ENCODE measurements around the gene MFSD6.
A peak's percentile ranks its signal among the peaks of the same experiment; 100 is the strongest.
"Not testable (repeated sequence)": the region's sequence is repeated elsewhere in the genome, so short reads cannot be mapped to it uniquely, and the experiment has no call there.

Gene MFSD6

GRCh38 chr2:190406805-190407204 lies 1.4 kb upstream of the MFSD6 start:
- no peak for DNase-seq

GRCh38 chr2:190407246-190407661 lies 901 bp upstream of the MFSD6 start:
- DNase-seq, result no peak

- DNase-seq, result no peak
Measured at GRCh38 chr2:190408538-190409271, 550 bp downstream of the MFSD6 start.

- DNase-seq, result no peak
Measured at GRCh38 chr2:190409616-190410015, 1.5 kb downstream of the MFSD6 start.

- DNase-seq, result peak in 1 of 2 experiments; percentile 55
Measured at GRCh38 chr2:190410166-190410565, 2.0 kb downstream of the MFSD6 start.

GRCh38 chr2:190412966-190413365 lies 4.8 kb downstream of the MFSD6 start:
- no peak for DNase-seq

- no peak for DNase-seq
Measured at GRCh38 chr2:190413421-190413820, 5.3 kb downstream of the MFSD6 start.

- DNase-seq, result no peak
Measured at GRCh38 chr2:190415251-190415650, 7.1 kb downstream of the MFSD6 start.

- no peak for DNase-seq
Measured at GRCh38 chr2:190415794-190416775, 7.9 kb downstream of the MFSD6 start.

GRCh38 chr2:190417045-190417842 lies 9.1 kb downstream of the MFSD6 start:
- DNase-seq, result no peak

GRCh38 chr2:190418727-190419126 lies 10.6 kb downstream of the MFSD6 start:
- DNase-seq, result no peak

GRCh38 chr2:190420801-190421200 lies 12.6 kb downstream of the MFSD6 start:
- DNase-seq, result no peak

- DNase-seq, result no peak
Measured at GRCh38 chr2:190425221-190425866, 17.2 kb downstream of the MFSD6 start.

GRCh38 chr2:190425883-190426658 lies 17.9 kb downstream of the MFSD6 start:
- DNase-seq, result no peak

GRCh38 chr2:190430866-190431265 lies 22.7 kb downstream of the MFSD6 start:
- DNase-seq, result not testable (repeated sequence)

GRCh38 chr2:190431907-190432306 lies 23.8 kb downstream of the MFSD6 start:
- DNase-seq, result no peak

GRCh38 chr2:190432567-190433231 lies 24.5 kb downstream of the MFSD6 start:
- no peak for DNase-seq

- DNase-seq, result no peak
Measured at GRCh38 chr2:190435031-190435670, 27.0 kb downstream of the MFSD6 start.

- DNase-seq, result no peak
Measured at GRCh38 chr2:190436557-190436956, 28.4 kb downstream of the MFSD6 start.

- DNase-seq, result no peak
Measured at GRCh38 chr2:190440113-190440512, 32.0 kb downstream of the MFSD6 start.

- no peak for DNase-seq
Measured at GRCh38 chr2:190441564-190441963, 33.4 kb downstream of the MFSD6 start.

All from cerebellar nuclear complex (tissue), 1 donor.